Activated CD4-positive, alpha-beta T cell treated with anti-CD3 and anti-CD28 coated beads, Interleukin-2, Interleukin-6, amounts not matched to agents 100 ng/mL and 50 ng/mL, durations not matched to agents 16 hours and 8 hours (primary cell): ENCODE data around the gene LIX1.
"Not testable (repeated sequence)": the region's sequence is repeated elsewhere in the genome, so short reads cannot be mapped to it uniquely, and the experiment has no call there.

ENCODE experiments used
- DNase-seq: peaks from one replicate; pipeline ENCODE4 v3.0.0-alpha.2; 2020

LIX1 gene

GRCh38 chr5:97142521-97143254, at the start of gene LIX1:
TSS of gene LIX1 (minus strand) at chr5:97142611. CDS start at chr5:97142576, 35 bp downstream.
- peak; percentile 52 for DNase-seq

DNA sequence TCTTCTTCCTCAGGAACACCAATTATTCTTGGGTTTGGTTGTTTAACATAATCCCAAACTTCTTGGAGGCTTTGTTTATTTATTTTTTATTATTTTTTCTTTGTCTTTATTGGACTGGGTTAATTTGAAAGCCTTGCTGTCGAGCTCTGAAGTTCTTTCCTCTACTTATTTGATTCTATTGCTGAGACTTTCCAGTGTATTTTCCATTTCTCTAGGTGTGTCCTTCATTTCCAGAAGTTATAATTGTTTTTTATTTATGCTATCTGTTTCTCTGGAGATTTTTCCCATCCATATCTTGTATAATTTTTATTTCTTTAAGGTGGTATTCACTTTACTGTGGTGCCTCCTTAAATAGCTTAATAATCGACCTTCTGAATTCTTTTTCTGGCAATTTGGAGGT, 49.5 kb upstream of the LIX1 start:
- DNase-seq: no peak

GRCh38 chr5:97189523-97189922, 47.1 kb upstream of the LIX1 start:
- not testable (repeated sequence) for DNase-seq

- no peak for DNase-seq
These were observed 41.5 kb upstream of the LIX1 start for GRCh38 chr5:97183930-97184213.

- DNase-seq: peak; percentile 96
These were observed 40.9 kb upstream of the LIX1 start, which contains the start of gene RIOK2 for GRCh38 chr5:97183100-97183929. TSS of gene RIOK2 (minus strand) at chr5:97183247. CDS start at chr5:97183191, 56 bp downstream.

GRCh38 chr5:97182571-97183099, 40.2 kb upstream of the LIX1 start:
- peak; percentile 10 for DNase-seq

DNA sequence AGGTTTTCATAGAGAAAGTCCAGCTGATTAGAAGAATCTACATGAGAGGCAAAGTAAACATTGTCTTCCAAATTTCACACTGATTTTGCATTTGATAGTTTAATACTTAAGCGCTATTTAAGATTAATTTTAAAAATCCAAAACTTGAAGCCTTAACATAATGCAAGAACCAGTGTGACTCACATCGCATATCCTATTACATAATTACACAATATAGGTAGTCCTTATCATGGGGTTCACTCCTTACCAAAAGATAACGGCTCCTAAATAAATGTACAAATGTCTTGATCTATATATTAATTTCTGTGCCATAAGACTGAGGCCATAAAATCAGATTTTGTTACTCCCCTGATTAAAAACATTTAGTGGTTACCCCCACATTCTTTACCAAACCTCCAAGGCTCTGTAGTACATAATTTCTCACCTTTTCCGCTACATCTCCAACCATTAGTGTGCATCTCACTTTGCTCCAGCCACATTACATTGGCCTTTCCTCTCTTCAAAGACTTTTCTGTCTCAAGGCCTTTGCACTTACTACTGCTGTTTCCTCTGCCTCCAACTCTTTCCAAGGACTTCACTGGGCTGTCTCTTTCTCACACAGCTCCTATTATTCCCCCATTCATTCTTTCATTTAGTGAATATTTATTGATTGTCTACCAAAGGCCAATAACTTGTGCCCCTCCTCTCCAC, 39.6 kb upstream of the LIX1 start:
- no peak for DNase-seq

DNA sequence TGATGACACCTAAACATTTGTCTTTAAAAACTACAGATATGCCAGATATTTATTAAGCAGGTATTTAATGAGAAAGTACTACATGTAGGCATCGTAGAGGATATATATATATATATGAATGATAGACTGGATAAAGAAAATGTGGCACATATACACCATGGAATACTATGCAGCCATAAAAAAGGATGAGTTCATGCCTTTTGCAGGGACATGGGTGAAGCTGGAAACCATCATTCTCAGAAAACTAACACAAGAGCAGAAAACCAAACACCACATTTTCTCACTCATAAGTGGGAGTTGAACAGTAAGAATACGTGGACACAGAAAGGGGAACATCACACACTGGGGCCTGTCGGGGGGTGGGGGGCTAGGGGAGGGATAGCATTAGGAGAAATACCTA, 37.0 kb upstream of the LIX1 start:
- not testable (repeated sequence) for DNase-seq

- DNase-seq: no peak
These were observed 29.8 kb upstream of the LIX1 start for GRCh38 chr5:97172227-97172626.

GRCh38 chr5:97171703-97172102, 29.3 kb upstream of the LIX1 start:
- no peak for DNase-seq

DNA sequence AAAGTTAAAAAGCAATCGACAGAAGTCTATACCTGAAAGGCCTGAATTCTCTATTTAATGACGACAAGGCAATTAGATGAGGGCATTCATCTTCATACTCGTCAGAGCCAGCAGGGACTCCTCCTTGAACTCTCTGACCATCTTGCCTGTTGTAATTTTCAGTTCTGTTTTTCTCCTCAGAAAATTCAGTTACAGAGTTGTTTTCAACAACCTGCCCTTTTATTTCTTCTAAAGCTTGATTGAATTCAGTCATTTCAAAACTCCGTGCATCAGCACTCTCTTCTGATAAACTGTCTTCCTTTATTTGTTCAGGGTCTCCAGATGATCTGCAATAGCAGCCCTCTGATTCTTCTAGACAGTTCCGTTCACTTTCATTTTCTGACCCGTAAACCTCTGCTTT, 25.0 kb upstream of the LIX1 start:
- peak; percentile 46 for DNase-seq

DNA sequence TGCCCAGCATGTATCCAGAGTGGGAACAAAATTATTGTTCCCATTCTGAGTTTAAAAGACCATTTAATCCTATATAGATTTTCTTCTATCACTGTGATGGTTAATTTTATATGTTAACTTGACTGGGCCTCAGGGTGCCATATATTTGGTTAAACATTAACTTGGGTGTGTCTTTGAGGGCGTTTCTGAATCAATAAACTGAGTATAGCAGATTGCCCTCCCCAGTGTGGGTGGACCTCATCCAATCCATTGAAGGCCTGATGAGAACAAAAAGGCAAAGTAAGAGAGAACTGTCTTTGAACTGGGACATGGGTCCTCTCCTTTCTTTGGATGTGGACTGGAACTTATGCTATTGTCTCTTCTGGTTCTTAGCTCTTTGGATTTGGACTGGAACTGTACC, 23.3 kb upstream of the LIX1 start:
- no peak for DNase-seq

DNA sequence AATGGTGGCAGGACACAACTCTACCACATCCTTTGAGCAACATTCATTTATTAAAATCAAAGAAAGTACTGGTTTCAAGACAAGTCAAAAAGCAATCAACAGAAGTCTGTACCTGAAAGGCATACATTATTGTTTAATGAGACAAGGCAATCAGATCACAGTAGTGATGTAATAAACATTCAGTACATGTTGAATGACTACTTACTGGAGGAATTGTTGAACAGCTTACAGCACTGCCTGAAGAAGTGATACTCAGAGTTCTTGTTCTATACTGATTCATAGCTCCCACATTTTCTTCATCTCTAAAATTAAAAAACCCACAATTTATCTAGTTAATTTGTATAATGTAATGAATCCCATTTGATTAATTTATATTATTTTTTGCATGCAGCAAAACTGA, 22.4 kb upstream of the LIX1 start:
- DNase-seq: peak; percentile 9

DNA sequence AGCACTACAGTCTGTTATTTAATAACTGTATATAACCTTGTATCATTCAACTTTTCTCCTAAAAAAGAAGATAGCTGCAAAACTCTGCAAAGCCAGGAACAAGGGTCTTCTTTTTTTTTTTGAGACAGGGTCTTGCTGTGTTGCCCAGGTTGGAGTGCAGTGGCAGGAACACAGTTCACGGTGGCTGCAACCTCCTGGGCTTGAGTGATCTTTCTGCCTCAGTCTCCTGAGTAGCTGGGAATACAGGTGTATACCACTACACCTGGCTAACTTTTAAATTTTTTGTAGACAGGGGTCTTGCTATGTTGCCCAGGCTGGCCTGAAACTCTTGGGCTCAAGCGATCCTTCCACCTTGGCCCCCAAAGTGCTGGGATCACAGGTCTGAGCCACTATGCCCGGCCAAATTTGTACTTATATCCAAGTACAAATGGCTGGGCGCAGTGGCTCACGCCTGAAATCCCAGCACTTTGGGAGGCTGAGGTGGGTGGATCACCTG, 21.4 kb upstream of the LIX1 start:
- DNase-seq: no peak

- peak; percentile 22 for DNase-seq
These were observed 21.0 kb upstream of the LIX1 start for GRCh38 chr5:97163360-97163764.

DNA sequence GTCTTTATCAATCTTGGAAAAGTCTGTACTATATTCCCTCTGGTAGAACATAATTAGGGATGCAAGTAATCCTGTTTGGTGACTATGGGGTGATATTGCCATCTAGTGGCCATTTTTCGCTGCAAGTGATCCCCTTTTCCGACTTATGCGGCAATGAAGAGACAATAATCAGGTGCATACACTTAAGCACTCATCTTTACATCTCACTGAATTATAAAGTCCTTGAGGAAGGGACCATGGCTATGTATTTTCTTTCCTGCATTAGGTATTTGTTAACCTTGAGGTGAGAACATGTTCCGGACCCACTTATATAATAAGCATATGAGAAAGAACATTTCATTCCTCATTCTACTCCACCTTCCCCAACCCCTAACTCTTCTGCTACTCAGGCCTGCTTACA, 19.6 kb upstream of the LIX1 start:
- peak; percentile 67 for DNase-seq

DNA sequence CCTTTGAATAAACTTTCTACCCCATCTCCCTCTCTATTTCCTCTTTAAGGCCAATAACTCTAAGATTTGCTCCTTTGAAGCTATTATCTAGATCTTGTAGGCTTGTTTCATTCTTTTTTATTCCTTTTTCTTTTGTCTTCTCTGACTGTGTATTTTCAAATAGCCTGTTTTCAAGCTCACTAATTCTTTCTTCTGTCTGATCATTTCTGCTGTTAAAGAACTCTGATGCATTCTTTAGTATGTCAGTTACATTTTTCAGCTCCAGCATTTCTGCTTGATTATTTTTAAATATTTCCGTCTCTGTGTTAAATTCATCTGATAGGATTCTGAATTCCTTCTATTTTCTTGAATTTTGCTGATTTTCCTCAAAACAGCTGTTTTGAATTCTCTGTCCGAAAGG, 15.3 kb upstream of the LIX1 start:
- DNase-seq: no peak

DNA sequence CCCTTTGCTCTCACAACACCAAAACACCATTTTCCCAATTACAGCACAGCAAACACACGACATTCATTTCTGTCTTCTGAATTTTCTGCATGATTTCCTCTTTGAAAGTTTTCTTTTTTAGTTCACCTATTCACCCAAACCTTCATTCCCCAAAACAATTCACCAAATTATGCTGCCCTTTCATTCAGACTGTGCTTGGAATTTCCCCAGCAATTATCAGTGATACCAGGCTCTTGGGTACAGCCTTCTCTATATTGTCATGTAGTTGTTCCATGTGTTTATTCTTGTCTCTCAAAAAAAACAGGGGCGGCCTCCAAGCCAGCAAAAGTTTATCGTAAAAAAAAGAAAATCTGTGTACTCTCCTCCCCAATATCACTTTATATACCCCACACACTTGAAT, 9.0 kb upstream of the LIX1 start:
- DNase-seq: no peak

DNA sequence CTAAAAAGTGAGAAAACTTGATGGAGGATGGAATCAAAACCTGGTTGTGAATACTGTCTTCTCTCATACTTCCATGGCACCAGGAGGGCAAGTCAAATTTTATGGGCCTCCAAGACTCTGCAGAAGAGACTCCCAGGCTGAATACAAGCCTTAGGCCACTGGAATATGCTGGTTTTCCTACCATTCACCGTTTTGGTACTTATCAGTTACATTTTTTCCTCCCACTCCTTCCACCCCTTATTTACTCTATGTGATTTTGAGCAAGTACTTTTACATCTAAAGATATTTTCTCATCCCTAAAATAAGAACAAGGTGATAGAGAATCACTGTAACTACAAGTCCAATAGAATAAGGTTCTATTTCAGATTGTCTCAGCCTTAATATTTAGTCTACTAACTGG, 8.0 kb upstream of the LIX1 start:
- DNase-seq: no peak

DNA sequence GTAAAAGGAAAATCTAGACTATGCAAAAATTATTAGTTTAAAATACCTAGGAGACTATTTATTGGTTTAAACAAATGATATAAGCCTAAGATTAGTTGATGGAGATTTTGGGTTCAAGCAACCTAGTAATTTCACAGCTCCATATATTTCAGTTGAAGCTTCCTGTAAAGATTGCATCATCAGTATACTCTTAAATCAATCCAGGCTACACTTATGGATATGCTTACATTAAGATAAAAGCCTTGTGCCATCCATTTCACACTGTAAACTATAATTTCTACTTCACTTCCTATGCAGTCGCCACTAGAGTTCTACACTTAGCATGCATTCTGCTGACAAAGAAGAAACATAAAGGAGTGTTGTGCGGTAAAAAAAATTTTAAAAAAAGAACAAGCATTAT, 7.3 kb upstream of the LIX1 start:
- DNase-seq: no peak

- DNase-seq: no peak
These were observed 5.9 kb upstream of the LIX1 start for GRCh38 chr5:97148288-97148687.

GRCh38 chr5:97143704-97144103, 1.3 kb upstream of the LIX1 start:
- DNase-seq: no peak

GRCh38 chr5:97141539-97141938, 872 bp downstream of the LIX1 start:
- no peak for DNase-seq
